IPS-11a (cell line): ENCODE measurements around the gene RLBP1.

Source experiments
- H3K4me3 ChIP-seq: one replicate; pipeline ENCODE4 v1.5.1; 2013; ENCODE audit warnings: low read depth, low read length, control low read depth

The RLBP1 gene

GRCh38 chr15:89179966-89180875 lies 41.2 kb downstream of the RLBP1 start:
- no peak overlapping the region for H3K4me3 ChIP-seq

- H3K4me3 ChIP-seq: no peak overlapping the region
Observed at GRCh38 chr15:89178307-89178977, 42.9 kb downstream of the RLBP1 start.

- H3K4me3 ChIP-seq: no peak overlapping the region
Observed at GRCh38 chr15:89177633-89178306, 43.6 kb downstream of the RLBP1 start.

GRCh38 chr15:89177116-89177515 lies 44.3 kb downstream of the RLBP1 start:
- H3K4me3 ChIP-seq: no peak overlapping the region

GRCh38 chr15:89175617-89176191 lies 45.7 kb downstream of the RLBP1 start:
- H3K4me3 ChIP-seq: no peak overlapping the region

GRCh38 chr15:89174476-89174875 lies 46.9 kb downstream of the RLBP1 start:
- H3K4me3 ChIP-seq: no peak overlapping the region

GRCh38 chr15:89172921-89173320 lies 48.5 kb downstream of the RLBP1 start:
- H3K4me3 ChIP-seq: no peak overlapping the region

GRCh38 chr15:89171136-89172072 lies 50.0 kb downstream of the RLBP1 start:
- no peak overlapping the region for H3K4me3 ChIP-seq

- H3K4me3 ChIP-seq: no peak overlapping the region
Observed at GRCh38 chr15:89170364-89170763, 51.0 kb downstream of the RLBP1 start.

GRCh38 chr15:89168316-89168833 lies 53.0 kb downstream of the RLBP1 start:
- no peak overlapping the region for H3K4me3 ChIP-seq

- H3K4me3 ChIP-seq: no peak overlapping the region
Observed at GRCh38 chr15:89167267-89168176, 53.9 kb downstream of the RLBP1 start.

GRCh38 chr15:89165677-89166076 lies 55.7 kb downstream of the RLBP1 start:
- no peak overlapping the region for H3K4me3 ChIP-seq

- H3K4me3 ChIP-seq: no peak overlapping the region
Observed at GRCh38 chr15:89164712-89165211, 56.6 kb downstream of the RLBP1 start.

- no peak overlapping the region for H3K4me3 ChIP-seq
Observed at GRCh38 chr15:89163271-89164055, 57.9 kb downstream of the RLBP1 start.

- H3K4me3 ChIP-seq: no peak overlapping the region
Observed at GRCh38 chr15:89161666-89162065, 59.7 kb downstream of the RLBP1 start.
